DND-41 (cell line): ENCODE measurements around the gene POU2F3.

Experiments
- EZH2 ChIP-seq: IDR thresholded peaks from 3 replicates; pipeline ENCODE4 v1.6.1; 2012; ENCODE audit warnings: borderline replicate concordance, low read depth, mild to moderate bottlenecking, moderate library complexity, low read length, inconsistent platforms; ENCODE audit not compliant: severe bottlenecking
- TF ChIP-seq, protein P1 (sequence below): IDR thresholded peaks from 2 replicates; pipeline ENCODE4 v1.5.1; 2012; ENCODE audit warnings: borderline replicate concordance, low read length, moderate library complexity, mild to moderate bottlenecking; ENCODE audit not compliant: poor library complexity, severe bottlenecking; ENCODE audit errors: extremely low read depth

DNA sequence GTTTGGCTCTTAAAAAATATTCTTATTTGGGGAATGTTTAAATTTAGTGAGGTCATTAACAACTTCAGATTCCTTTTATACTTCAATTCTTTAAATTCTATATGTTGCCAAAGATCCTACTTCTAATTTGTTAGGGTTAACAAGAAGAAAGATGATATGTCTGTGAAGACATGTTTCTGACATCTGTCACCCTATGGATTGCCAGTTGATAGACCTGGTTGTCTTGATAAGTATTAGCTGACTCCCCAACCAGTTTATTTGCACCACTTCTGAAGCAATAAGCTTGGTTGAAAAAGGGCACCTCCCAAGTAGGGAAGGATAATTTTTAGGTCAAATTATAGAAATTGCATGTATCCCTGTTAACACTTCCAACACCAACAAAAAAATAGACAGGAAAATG is 125.6 kb downstream of the POU2F3 start:
- TF ChIP-seq, protein P1, sequence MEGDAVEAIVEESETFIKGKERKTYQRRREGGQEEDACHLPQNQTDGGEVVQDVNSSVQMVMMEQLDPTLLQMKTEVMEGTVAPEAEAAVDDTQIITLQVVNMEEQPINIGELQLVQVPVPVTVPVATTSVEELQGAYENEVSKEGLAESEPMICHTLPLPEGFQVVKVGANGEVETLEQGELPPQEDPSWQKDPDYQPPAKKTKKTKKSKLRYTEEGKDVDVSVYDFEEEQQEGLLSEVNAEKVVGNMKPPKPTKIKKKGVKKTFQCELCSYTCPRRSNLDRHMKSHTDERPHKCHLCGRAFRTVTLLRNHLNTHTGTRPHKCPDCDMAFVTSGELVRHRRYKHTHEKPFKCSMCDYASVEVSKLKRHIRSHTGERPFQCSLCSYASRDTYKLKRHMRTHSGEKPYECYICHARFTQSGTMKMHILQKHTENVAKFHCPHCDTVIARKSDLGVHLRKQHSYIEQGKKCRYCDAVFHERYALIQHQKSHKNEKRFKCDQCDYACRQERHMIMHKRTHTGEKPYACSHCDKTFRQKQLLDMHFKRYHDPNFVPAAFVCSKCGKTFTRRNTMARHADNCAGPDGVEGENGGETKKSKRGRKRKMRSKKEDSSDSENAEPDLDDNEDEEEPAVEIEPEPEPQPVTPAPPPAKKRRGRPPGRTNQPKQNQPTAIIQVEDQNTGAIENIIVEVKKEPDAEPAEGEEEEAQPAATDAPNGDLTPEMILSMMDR, result no peak
- TF ChIP-seq EZH2, result no peak
